NCI-H187 (cell line): ENCODE measurements around the gene SLC27A4.

Source experiments
- DNase-seq, 2 experiments: peaks; one replicate each; lab custom pipeline; 2025; lab: John Stamatoyannopoulos, UW

Gene SLC27A4

GRCh38 chr9:128391956-128392301, 51.6 kb downstream of the SLC27A4 start:
- DNase-seq, result no peak

GRCh38 chr9:128392302-128393144, 52.2 kb downstream of the SLC27A4 start:
- DNase-seq, result no peak

GRCh38 chr9:128393145-128393775, 52.9 kb downstream of the SLC27A4 start:
- no peak for DNase-seq

GRCh38 chr9:128393970-128394369, 53.6 kb downstream of the SLC27A4 start:
- DNase-seq, result no peak

GRCh38 chr9:128394379-128395168, 54.2 kb downstream of the SLC27A4 start:
- DNase-seq, result no peak

- DNase-seq, result no peak
These were observed 56.8 kb downstream of the SLC27A4 start for GRCh38 chr9:128396970-128397613.

GRCh38 chr9:128397831-128398230, 57.5 kb downstream of the SLC27A4 start:
- DNase-seq, result no peak

GRCh38 chr9:128399861-128400260, 59.5 kb downstream of the SLC27A4 start:
- no peak for DNase-seq

GRCh38 chr9:128404560-128404959, 64.2 kb downstream of the SLC27A4 start:
- no peak for DNase-seq

- DNase-seq, result no peak
These were observed 64.9 kb downstream of the SLC27A4 start for GRCh38 chr9:128405077-128405779.

GRCh38 chr9:128405780-128406171, 65.4 kb downstream of the SLC27A4 start:
- DNase-seq, result no peak

- DNase-seq, result no peak
These were observed 66.6 kb downstream of the SLC27A4 start for GRCh38 chr9:128406848-128407391.

- no peak for DNase-seq
These were observed 68.7 kb downstream of the SLC27A4 start for GRCh38 chr9:128408963-128409431.

GRCh38 chr9:128409450-128409849, 69.1 kb downstream of the SLC27A4 start:
- no peak for DNase-seq

GRCh38 chr9:128409978-128410377, 69.7 kb downstream of the SLC27A4 start:
- no peak for DNase-seq
